OCI-LY7 (cell line): ENCODE data around the gene SMIM24. TPM values are rescaled to one million over a fixed set of nuclear protein-coding genes. Genes with fewer than 3 reads are reported as not detected.

Experiments
- BruUV-seq: library from RNA; stranded (reverse); fragments of 400-500 nt; replicated peaks from 2 replicates; lab custom pipeline; 2021; lab: Mats Ljungman, UMichigan
- CTCF ChIA-PET: fragments of 300-600 bp; sonication (Branson Sonifier 250); formaldehyde crosslinking; loops from one replicate; lab custom pipeline; 2022; ENCODE audit warnings: antibody characterized with exemption; ENCODE audit not compliant: unreplicated experiment; lab: Charles Lee
- POLR2A ChIA-PET: fragments of 300-600 bp; sonication (Branson Sonifier 250); formaldehyde crosslinking; loops from one replicate; lab custom pipeline; 2022; ENCODE audit warnings: antibody characterized with exemption; lab: Charles Lee
- DNase-seq: peaks from one replicate; pipeline ENCODE4 v3.0.0-alpha.2; 2015; ENCODE audit warnings: low spot score
- H2AFZ ChIP-seq: fragments of 200-600 bp; sonication (generic), shearing (Covaris generic); 2 replicates; pipeline ENCODE4 v1.6.1; 2014; ENCODE audit warnings: mild to moderate bottlenecking, antibody characterized with exemption, low read length, moderate library complexity
- H3K27ac ChIP-seq: fragments of 200-600 bp; sonication (generic); 2 replicates; pipeline ENCODE4 v1.5.1; 2014; ENCODE audit warnings: mixed run types, low read depth, mild to moderate bottlenecking, moderate library complexity, low read length, inconsistent platforms; ENCODE audit not compliant: poor library complexity, severe bottlenecking
- H3K36me3 ChIP-seq: fragments of 200-600 bp; sonication (generic); 2 replicates; pipeline ENCODE4 v1.6.1; 2014; ENCODE audit warnings: mild to moderate bottlenecking, antibody characterized with exemption, low read length, moderate library complexity, mixed read lengths; ENCODE audit not compliant: insufficient read depth
- H3K4me1 ChIP-seq: fragments of 200-600 bp; sonication (generic); 2 replicates; pipeline ENCODE4 v1.5.1; 2014; ENCODE audit warnings: mild to moderate bottlenecking, low read length; ENCODE audit not compliant: insufficient read depth, poor library complexity, severe bottlenecking
- H3K4me2 ChIP-seq: fragments of 200-600 bp; sonication (generic); 2 replicates; pipeline ENCODE4 v1.6.1; 2014; ENCODE audit warnings: mild to moderate bottlenecking, low read length
- H3K4me3 ChIP-seq: fragments of 200-600 bp; sonication (generic); 2 replicates; pipeline ENCODE4 v1.5.1; 2014; ENCODE audit warnings: mild to moderate bottlenecking, low read depth, low read length; ENCODE audit not compliant: poor library complexity, severe bottlenecking
- H3K79me2 ChIP-seq: fragments of 200-600 bp; sonication (generic); 2 replicates; pipeline ENCODE4 v1.6.1; 2016; ENCODE audit warnings: low read depth, mild to moderate bottlenecking, low read length, moderate library complexity, mixed read lengths; ENCODE audit not compliant: insufficient read depth
- H3K9me2 ChIP-seq: fragments of 200-600 bp; sonication (generic); 2 replicates; pipeline ENCODE4 v1.6.1; 2016; ENCODE audit warnings: mild to moderate bottlenecking, low read length, mixed read lengths; ENCODE audit not compliant: insufficient read depth
- H3K9me3 ChIP-seq: fragments of 200-600 bp; sonication (generic); 2 replicates; pipeline ENCODE4 v1.6.1; 2014; ENCODE audit warnings: mild to moderate bottlenecking, mixed run types, low read length, mixed read lengths
- H4K20me1 ChIP-seq: fragments of 200-600 bp; sonication (generic); 2 replicates; pipeline ENCODE4 v1.6.1; 2014; ENCODE audit warnings: mild to moderate bottlenecking, antibody characterized with exemption, low read length, moderate library complexity, mixed read lengths; ENCODE audit not compliant: insufficient read depth
- EZH2phosphoT487 ChIP-seq: fragments of 200-600 bp; sonication (generic); IDR thresholded peaks from 2 replicates; pipeline ENCODE4 v1.6.1; 2018; ENCODE audit warnings: low read depth, borderline replicate concordance, mild to moderate bottlenecking, mixed run types, antibody characterized with exemption, low read length, moderate library complexity, mixed read lengths
- intact Hi-C: fragments of 100-400 bp; cut with micrococcal nuclease; formaldehyde crosslinking; loops from one replicate; pipeline ENCODE4 v1.10.0; 2022; ENCODE audit not compliant: unreplicated experiment
- total RNA-seq, 2 experiments: library from RNA; depleted of rRNA in 1 of 2; stranded (reverse); fragments of >200 nt in 1 of 2; shearing (Covaris generic) in 1 of 2; gene quantifications; 2 replicates each; pipeline ENCODE4 v1.2.3, GENCODE V29; 2014 to 2022
- TF ChIP-seq, protein P1 (sequence below): fragments of 200-600 bp; sonication (generic); conservative IDR thresholded peaks from 2 replicates; pipeline ENCODE4 v1.5.1; 2014; ENCODE audit warnings: mild to moderate bottlenecking, antibody characterized with exemption, low read length, moderate library complexity, mixed read lengths

Gene SMIM24
- total RNA-seq, 2 experiments from 2014 or later: 6.8 to 9.9 TPM

DNA sequence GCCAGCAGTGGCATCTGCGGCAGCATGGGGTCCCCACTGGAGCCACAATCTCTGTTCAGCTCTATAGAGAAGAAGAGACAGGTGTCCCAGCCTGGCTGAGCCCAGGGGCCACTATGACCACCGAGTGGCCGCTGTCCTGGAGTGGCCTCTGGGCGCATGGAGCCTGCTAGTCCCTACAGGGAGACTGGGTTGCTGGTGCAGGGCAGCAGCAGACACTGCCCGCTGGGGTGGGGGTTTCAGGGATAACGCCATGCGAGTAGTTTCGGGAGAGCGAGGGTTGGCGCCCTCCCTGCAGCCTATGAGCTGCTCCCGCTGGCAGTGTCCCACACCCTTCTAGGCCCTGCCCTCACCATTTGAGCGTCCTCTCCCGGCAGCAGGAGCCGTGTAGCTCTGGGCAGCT is 47.8 kb upstream of the SMIM24 start:
- ChIA-PET POLR2A (no interaction called here), CTCF (no interaction called here)
- Histone ChIP-seq H4K20me1 (no peaks in the 10 kb centered on the region), H3K9me3 (no peaks in the 10 kb centered on the region), H3K36me3 (peaks cover 52% of the 10 kb centered on the region), H3K4me1 (no peaks in the 10 kb centered on the region), H3K4me2 (no peak overlapping the region), H3K27ac (no peak overlapping the region), H3K9me2 (no peaks in the 10 kb centered on the region), H2AFZ (no peak overlapping the region), H3K79me2 (no peaks in the 10 kb centered on the region), H3K4me3 (no peak overlapping the region)
- intact Hi-C loops: no loop called here
- DNase-seq: no peak
- TF ChIP-seq EZH2phosphoT487: no peak
- TF ChIP-seq, protein P1, sequence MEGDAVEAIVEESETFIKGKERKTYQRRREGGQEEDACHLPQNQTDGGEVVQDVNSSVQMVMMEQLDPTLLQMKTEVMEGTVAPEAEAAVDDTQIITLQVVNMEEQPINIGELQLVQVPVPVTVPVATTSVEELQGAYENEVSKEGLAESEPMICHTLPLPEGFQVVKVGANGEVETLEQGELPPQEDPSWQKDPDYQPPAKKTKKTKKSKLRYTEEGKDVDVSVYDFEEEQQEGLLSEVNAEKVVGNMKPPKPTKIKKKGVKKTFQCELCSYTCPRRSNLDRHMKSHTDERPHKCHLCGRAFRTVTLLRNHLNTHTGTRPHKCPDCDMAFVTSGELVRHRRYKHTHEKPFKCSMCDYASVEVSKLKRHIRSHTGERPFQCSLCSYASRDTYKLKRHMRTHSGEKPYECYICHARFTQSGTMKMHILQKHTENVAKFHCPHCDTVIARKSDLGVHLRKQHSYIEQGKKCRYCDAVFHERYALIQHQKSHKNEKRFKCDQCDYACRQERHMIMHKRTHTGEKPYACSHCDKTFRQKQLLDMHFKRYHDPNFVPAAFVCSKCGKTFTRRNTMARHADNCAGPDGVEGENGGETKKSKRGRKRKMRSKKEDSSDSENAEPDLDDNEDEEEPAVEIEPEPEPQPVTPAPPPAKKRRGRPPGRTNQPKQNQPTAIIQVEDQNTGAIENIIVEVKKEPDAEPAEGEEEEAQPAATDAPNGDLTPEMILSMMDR: no peak
- BruUV-seq: no TSS peak

DNA sequence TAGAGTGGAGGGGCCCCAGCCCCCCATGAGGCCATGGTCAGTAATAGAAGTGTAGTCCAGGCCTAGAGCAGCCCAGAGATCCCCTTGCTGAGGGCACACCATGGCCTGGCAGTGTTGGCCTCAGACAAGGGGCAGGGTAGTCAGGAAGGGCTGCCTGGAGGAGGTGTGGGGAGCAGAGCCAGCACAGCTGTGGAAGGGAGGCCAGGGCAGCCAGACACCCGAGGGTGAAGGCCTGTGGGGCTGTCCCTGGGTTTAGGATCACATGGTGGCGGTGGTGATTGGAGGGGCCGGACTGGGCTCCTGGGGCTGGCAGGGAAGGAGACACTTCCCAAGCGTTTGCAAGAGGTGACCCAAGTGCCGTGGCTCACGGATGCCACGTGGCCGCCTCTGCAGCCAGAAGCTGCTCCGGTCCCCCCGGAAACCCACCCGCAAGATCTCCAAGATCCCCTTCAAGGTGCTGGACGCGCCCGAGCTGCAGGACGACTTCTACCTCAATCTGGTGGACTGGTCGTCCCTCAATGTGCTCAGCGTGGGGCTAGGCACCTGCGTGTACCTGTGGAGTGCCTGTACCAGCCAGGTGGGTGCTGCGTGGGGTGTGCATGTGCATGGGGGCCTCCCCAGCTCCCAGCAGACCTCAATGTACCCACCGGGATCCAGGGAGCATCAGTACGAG is 47.0 kb upstream of the SMIM24 start:
- intact Hi-C loops: no loop called here
- Histone ChIP-seq H3K4me3 (no peak overlapping the region), H4K20me1 (no peaks in the 10 kb centered on the region), H2AFZ (no peak overlapping the region), H3K27ac (no peak overlapping the region), H3K4me2 (no peak overlapping the region), H3K9me3 (no peaks in the 10 kb centered on the region), H3K9me2 (no peaks in the 10 kb centered on the region), H3K36me3 (peaks cover 50% of the 10 kb centered on the region), H3K79me2 (no peaks in the 10 kb centered on the region), H3K4me1 (no peaks in the 10 kb centered on the region)
- DNase-seq: no peak
- no TSS peak for BruUV-seq
- TF ChIP-seq EZH2phosphoT487: no peak
- TF ChIP-seq, protein P1: no peak
- ChIA-PET CTCF (no interaction called here), POLR2A (no interaction called here)

DNA sequence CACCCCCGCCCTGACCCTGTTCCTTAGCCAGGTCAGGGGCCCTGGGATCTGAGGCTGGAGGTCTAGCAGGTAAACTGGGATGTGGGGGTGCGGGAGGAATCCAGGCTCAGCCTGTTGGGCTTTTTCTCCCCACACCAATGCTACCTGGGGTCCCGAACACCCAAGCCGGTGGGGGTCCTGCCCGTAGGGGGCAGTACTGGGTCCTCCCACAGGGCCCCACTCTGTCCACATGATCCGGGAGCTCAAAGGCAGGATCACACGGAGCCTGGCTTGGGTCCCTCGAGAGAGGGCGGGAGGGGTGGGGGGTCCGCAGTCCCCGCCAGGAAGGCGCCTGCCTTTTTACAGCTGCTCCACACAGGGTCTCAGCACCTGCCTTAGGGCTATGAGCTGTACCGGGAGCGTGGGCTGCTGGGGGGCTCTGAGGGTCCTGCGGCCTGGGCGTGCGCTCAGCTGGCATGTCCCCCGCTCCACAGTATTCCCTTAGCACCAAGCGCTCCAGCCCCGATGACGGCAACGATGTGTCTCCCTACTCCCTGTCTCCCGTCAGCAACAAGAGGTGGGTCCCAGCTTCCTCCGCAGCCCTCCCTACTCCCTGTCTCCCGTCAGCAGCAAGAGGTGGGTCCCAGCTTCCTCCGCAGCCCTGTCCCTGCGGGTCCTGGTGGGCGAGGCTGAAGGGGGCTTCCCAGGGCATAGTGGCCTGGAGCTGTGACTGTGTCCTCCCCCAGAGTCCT is 46.3 kb upstream of the SMIM24 start:
- no peak for DNase-seq
- Histone ChIP-seq H4K20me1 (no peaks in the 10 kb centered on the region), H3K9me2 (no peaks in the 10 kb centered on the region), H3K4me1 (no peaks in the 10 kb centered on the region), H3K4me3 (no peak overlapping the region), H3K36me3 (peaks cover 49% of the 10 kb centered on the region), H3K9me3 (no peaks in the 10 kb centered on the region), H3K4me2 (no peak overlapping the region), H2AFZ (no peak overlapping the region), H3K27ac (no peak overlapping the region), H3K79me2 (no peaks in the 10 kb centered on the region)
- intact Hi-C loops: no loop called here
- no TSS peak for BruUV-seq
- CTCF ChIA-PET: no interaction called here
- POLR2A ChIA-PET: no interaction called here
- TF ChIP-seq EZH2phosphoT487: no peak
- TF ChIP-seq, protein P1: peak; percentile 57
